ENCODE data around the gene CSNK1D. TPM values are rescaled to one million over a fixed set of nuclear protein-coding genes. Genes with fewer than 3 reads are reported as not detected.
"Not testable (repeated sequence)": the region's sequence is repeated elsewhere in the genome, so short reads cannot be mapped to it uniquely, and the experiment has no call there.

The CSNK1D gene
- total and polyA plus RNA-seq, 4 donors = 35.2 to 144 (median 89.1) TPM

DNA sequence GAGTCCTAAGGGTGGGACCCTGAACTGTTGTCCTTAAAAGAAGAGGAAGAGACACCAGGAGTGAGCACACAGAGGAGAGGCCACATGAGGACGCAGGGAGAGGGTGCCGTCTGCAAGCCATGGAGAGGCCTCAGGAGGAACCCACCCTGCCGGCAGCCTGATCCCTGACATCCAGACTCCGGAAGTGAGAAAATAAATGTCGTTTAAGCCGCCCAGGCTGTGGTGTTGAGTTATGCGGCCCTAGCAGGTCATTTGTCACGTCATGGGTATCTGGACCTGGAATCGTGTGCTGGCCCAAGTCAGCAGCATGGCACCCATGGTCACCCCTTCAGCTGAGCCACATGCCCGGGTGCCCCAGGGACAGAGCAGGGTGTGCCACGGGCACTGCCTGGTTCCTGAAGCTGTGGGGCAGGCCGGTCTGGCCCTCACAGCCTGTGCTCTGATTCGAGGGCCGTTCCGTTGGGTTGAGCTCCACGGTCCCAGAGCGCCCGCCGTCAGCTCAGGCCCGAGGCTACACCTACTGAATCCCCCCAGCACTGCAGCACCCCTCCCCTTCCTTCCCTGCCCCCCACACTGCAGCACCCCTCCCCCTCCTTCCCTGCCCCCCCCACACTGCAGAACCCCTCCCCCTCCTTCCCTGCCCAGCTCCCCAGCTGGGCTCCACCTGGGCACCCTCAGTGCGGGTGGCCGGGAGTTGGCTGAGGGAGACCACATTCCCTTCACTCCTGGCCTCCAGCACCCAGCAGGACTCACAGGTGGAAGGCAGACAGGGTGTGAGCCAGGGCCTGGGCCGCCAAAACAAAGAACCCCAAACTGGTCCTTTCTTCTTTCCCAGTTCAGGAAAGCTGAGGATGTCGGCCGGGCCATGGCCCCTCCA lies 58.2 kb downstream of the CSNK1D start:
- H3K9me3 ChIP-seq (ENCODE audit: control insufficient read depth, insufficient read depth, low read length) = no peaks in the 10 kb centered on the region
- 80% methylated on average over 23 of the region's 25 CpGs for WGBS (ENCODE audit: insufficient coverage)
- H3K27me3 ChIP-seq (ENCODE audit: control insufficient read depth, insufficient read depth, low read length) = no peaks in the 10 kb centered on the region
- no peak overlapping the region for H3K27ac ChIP-seq (ENCODE audit: low read depth, low read length)
- no peak overlapping the region for H3K4me3 ChIP-seq (ENCODE audit: low read depth, low read length)
- no peak for DNase-seq (ENCODE audit: low read depth in 4 of 6, low spot score in 6 of 6)
- peaks cover 29% of the 10 kb centered on the region for H3K4me1 ChIP-seq (ENCODE audit: control insufficient read depth, insufficient read depth, low read length)
- H3K36me3 ChIP-seq (ENCODE audit: control insufficient read depth, insufficient read depth, low read length) = no peaks in the 10 kb centered on the region

DNA sequence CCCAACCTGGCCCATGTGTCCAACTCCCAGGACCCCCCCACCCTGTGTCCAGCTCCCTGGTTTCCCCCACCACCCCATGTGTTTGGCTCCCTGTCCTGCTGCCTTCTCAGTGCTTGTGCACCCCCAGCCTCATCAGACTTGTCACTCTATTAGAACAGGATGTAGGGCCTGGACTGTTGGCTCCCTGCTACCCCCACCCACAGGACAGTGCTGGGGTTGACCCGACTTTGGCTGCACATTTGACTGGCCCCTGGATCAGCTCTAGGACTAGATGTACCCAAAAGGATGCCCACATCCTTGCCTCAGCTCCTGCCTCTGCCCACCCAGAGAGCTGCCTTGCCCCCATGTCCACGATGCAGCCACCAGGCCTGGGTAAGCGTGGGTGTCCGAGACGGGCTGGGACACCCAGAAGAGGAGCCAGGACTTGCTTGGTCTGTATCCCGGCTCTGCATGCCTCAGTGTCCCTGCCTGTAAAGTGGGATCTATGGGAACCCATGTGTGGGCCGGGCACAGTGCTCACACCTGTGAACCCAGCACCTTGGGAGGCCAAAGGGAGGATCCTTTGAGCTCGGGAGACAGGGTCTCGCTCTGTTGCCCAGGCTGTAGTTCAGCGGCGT lies 59.4 kb downstream of the CSNK1D start:
- H3K27me3 ChIP-seq (ENCODE audit: control insufficient read depth, insufficient read depth, low read length) = no peaks in the 10 kb centered on the region
- no peaks in the 10 kb centered on the region for H3K36me3 ChIP-seq (ENCODE audit: control insufficient read depth, insufficient read depth, low read length)
- no peak for DNase-seq (ENCODE audit: low read depth in 4 of 6, low spot score in 6 of 6)
- no peak overlapping the region for H3K27ac ChIP-seq (ENCODE audit: low read depth, low read length)
- no peak overlapping the region for H3K4me3 ChIP-seq (ENCODE audit: low read depth, low read length)
- H3K9me3 ChIP-seq (ENCODE audit: control insufficient read depth, insufficient read depth, low read length) = no peaks in the 10 kb centered on the region
- 92% methylated on average over 11 of the region's 11 CpGs for WGBS (ENCODE audit: insufficient coverage)
- H3K4me1 ChIP-seq (ENCODE audit: control insufficient read depth, insufficient read depth, low read length) = peaks cover 29% of the 10 kb centered on the region

DNA sequence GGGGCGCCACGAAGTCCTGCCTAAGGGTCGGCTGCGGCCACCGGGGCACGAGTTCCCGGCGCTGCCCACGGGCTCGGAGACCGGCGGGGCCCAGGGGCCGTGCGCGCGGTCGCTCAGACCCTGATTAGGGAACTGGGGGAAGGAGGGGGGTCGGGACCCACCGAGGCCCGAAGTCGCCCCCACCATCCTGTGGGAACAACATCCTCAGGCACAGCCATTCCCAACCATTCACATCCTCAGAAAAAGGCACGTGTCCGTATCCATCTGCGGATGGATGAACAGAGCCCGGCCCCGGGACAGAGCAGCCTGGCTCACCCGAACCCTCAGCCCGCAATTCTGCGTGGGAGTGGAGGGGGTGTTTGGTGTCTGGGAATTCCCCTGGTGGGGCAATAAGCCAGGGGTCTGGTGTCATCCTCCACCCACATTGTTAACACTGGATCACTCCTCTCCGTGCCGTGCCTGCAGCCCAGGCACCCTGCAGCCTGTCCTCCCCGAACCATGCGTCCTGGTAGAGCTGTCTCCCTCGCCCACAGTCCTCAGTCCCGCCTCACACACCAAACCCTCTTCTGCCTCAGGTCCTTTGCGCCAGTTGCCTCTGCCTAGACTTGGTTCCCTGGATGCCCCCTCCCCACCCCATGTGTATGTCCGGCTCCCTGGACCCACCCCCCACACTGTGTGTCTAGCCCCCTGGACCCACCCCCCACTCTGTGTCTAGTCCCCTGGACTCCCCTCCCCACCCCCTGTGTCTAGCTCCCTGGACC lies 60.1 kb downstream of the CSNK1D start:
- Histone ChIP-seq H3K4me1 (ENCODE audit: control insufficient read depth, insufficient read depth, low read length) (peaks cover 29% of the 10 kb centered on the region), H3K4me3 (ENCODE audit: low read depth, low read length) (peak overlapping the region; percentile 48), H3K27me3 (ENCODE audit: control insufficient read depth, insufficient read depth, low read length) (no peaks in the 10 kb centered on the region), H3K27ac (ENCODE audit: low read depth, low read length) (no peak overlapping the region), H3K36me3 (ENCODE audit: control insufficient read depth, insufficient read depth, low read length) (no peaks in the 10 kb centered on the region), H3K9me3 (ENCODE audit: control insufficient read depth, insufficient read depth, low read length) (no peaks in the 10 kb centered on the region)
- WGBS (ENCODE audit: insufficient coverage) = 2% methylated on average over 26 of the region's 37 CpGs
- DNase-seq (ENCODE audit: low read depth in 4 of 6, low spot score in 6 of 6) = peak in 4 of 6 donors; percentile 22 to 92 (median 68)

DNA sequence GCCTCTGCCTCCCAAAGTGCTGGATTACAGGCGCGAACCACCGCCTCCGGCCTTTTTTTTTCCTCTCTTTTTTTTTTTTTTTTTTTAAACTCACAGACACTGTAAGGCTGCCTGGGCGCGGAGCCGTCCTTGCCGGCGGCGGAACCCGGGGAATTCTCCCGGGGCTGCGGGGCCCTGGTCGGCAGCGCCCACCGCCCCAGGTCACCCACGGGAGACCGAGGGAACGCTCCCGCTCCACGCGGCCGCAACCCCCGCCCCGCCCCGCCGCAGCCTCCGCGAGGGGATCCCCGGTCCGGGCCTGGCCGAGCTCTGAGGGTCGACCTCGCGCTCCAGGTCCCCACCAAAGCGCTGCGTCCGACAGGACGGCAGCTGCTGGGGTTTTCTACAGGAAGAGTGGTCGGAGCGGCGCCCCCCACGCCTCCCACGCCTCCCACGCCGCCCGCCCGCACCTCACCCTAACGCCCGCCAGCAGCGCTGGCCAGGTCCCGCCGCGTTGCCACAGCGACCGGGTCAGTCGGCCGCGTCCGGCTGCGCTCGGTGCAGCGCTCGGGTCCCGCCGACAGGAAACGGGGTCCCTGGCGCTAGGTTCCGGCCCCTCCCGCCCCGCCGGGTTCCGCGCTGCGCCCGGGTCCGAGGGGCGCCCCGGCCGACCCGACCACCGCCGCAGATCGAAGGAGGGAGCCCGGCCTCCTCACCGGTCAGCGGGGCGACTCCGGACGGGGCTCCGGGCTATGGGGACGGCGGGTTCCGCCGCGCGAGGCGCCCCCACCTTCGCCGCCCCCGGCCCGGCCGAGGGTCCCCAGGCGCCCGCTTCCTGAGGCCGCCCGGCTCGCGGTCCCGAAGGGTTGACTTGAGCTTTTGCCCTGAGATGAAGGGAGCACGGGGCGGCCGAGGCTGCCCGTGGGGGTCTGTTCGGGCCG lies 60.9 kb downstream of the CSNK1D start, which contains the start of gene CCDC57:
Gene CCDC57 (minus strand): TSS at position 512 of the 920 bp plus-strand sequence. CDS start 10,898 bp downstream, outside the sequence.
- Histone ChIP-seq H3K27me3 (ENCODE audit: control insufficient read depth, insufficient read depth, low read length) (no peaks in the 10 kb centered on the region), H3K27ac (ENCODE audit: low read depth, low read length) (no peak within 1 kb of the TSS), H3K36me3 (ENCODE audit: control insufficient read depth, insufficient read depth, low read length) (peaks cover 5% of the 10 kb centered on the region), H3K9me3 (ENCODE audit: control insufficient read depth, insufficient read depth, low read length) (no peaks in the 10 kb centered on the region), H3K4me1 (ENCODE audit: control insufficient read depth, insufficient read depth, low read length) (peaks cover 29% of the 10 kb centered on the region), H3K4me3 (ENCODE audit: low read depth, low read length) (peak within 1 kb of the TSS; percentile 62)
- DNase-seq (ENCODE audit: low read depth in 4 of 6, low spot score in 6 of 6) = peak in 5 of 6 donors; percentile 47 to 91 (median 74)
- under 1% methylated on average over 116 of the region's 116 CpGs for WGBS (ENCODE audit: insufficient coverage)

DNA sequence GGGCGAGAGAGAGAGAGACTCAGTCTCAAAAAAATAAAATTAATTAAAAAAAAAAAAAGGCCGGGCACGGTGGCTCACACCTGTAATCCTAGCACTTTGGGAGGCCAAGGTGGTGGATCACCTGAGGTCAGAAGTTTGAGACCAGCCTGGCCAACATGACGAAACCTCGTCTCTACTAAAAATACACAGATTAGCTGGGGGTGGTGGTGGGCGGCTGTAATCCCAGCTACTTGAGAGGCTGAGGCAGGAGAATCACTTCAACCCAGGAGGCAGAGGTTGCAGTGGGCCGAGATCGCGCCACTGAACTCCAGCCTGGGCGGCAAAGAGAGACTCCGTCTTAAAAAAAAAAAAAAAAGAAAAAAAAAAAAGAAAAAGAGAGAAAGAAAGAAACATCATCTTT lies 62.8 kb downstream of the CSNK1D start:
- H3K4me1 ChIP-seq (ENCODE audit: control insufficient read depth, insufficient read depth, low read length) = peaks cover 28% of the 10 kb centered on the region
- 100% methylated on average over 1 of the region's 11 CpGs for WGBS (ENCODE audit: insufficient coverage)
- not testable (repeated sequence) for H3K27ac ChIP-seq (ENCODE audit: low read depth, low read length); H3K9me3 ChIP-seq (ENCODE audit: control insufficient read depth, insufficient read depth, low read length); H3K4me3 ChIP-seq (ENCODE audit: low read depth, low read length); DNase-seq (ENCODE audit: low read depth in 4 of 6, low spot score in 6 of 6); H3K27me3 ChIP-seq (ENCODE audit: control insufficient read depth, insufficient read depth, low read length)
- peaks cover 12% of the 10 kb centered on the region for H3K36me3 ChIP-seq (ENCODE audit: control insufficient read depth, insufficient read depth, low read length)

DNA sequence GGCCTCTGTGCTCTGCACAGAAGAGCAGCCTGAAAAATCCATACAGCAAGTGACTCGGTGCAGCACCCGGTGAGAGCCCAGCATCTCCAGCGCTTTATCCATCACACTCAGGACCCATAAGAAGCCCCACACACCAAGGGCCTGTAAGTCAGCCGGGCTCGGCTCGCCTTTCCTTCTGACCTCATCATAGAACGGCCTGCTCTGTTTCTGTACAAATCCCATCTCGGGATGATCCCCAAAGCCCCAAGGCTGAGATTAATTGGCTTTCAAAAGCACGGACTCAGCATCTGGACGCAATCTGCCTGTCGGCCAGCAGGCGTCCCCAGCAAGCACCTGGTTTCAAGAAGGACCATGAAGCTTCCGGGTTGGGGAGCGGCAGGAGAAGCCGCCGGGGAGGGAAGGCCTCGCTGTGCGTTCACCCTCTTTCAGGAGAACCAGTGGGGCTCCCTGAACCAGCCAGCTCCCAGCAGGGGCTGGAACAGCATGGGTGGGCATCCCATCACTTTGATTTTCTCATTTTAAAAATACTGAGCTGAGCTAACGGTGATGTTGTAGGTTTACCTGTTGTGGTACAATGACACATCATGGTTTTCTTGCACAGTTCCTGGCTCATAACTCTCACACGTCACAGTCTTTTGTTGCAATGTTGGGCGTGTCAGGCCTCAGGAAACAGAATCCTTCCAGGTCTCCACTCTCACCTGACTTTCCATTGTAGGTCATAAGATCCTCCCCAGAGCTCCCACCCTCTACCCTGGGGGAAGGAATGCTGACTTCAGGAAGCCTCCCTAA lies 67.6 kb downstream of the CSNK1D start:
- WGBS (ENCODE audit: insufficient coverage) = 21% methylated on average over 20 of the region's 21 CpGs
- H3K36me3 ChIP-seq (ENCODE audit: control insufficient read depth, insufficient read depth, low read length) = peaks cover 38% of the 10 kb centered on the region
- no peak overlapping the region for H3K4me3 ChIP-seq (ENCODE audit: low read depth, low read length)
- DNase-seq (ENCODE audit: low read depth in 4 of 6, low spot score in 6 of 6) = peak in 5 of 6 donors; percentile 36 to 92 (median 52)
- H3K9me3 ChIP-seq (ENCODE audit: control insufficient read depth, insufficient read depth, low read length) = no peaks in the 10 kb centered on the region
- H3K27ac ChIP-seq (ENCODE audit: low read depth, low read length) = no peak overlapping the region
- no peaks in the 10 kb centered on the region for H3K27me3 ChIP-seq (ENCODE audit: control insufficient read depth, insufficient read depth, low read length)
- H3K4me1 ChIP-seq (ENCODE audit: control insufficient read depth, insufficient read depth, low read length) = peaks cover 15% of the 10 kb centered on the region

DNA sequence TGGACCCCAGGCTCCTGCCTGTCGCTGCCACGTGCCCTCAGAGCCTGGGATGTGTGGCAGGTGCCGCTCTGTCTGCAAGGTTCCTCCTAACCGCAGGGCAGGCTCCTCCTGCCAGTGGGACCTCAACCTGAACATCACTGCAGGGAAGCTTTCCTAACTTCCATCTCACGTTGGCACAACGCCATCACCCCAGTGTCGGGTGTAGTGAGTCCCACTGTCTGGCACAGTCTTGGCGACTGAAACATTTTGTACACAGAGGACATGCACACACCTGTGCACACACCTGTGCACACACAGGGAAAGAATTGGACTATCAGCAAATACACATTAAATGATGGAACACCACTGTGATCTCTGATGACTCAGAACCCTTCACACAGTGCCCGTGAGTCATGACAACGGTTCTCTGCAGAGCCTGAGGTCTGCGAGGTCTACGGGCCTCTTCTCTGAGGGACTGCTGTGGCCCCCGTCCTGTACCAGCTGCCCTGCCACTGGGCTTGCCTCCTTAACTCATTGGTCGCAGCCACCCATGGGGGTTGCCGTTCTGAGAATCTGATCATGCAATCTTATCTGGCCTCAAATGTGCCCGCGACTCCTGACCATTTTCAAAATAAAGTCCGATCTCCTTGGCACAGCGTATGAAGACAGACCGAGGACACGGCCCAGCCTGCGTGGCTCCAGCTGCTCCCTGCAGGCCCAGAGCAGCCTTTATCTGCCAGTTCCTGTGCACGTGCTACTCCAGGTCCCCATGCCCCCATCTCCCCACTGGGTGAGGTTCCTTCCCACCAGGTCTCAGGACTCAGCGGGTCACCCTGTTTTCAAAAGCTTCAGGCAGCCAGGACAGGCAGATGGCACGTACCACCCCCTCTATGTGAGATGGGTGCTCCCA lies 68.4 kb downstream of the CSNK1D start:
- H3K4me1 ChIP-seq (ENCODE audit: control insufficient read depth, insufficient read depth, low read length) = peaks cover 15% of the 10 kb centered on the region
- H3K27ac ChIP-seq (ENCODE audit: low read depth, low read length) = no peak overlapping the region
- no peaks in the 10 kb centered on the region for H3K27me3 ChIP-seq (ENCODE audit: control insufficient read depth, insufficient read depth, low read length)
- no peaks in the 10 kb centered on the region for H3K9me3 ChIP-seq (ENCODE audit: control insufficient read depth, insufficient read depth, low read length)
- DNase-seq (ENCODE audit: low read depth in 4 of 6, low spot score in 6 of 6) = no peak
- no peak overlapping the region for H3K4me3 ChIP-seq (ENCODE audit: low read depth, low read length)
- 75% methylated on average over 25 of the region's 25 CpGs for WGBS (ENCODE audit: insufficient coverage)
- peaks cover 46% of the 10 kb centered on the region for H3K36me3 ChIP-seq (ENCODE audit: control insufficient read depth, insufficient read depth, low read length)

DNA sequence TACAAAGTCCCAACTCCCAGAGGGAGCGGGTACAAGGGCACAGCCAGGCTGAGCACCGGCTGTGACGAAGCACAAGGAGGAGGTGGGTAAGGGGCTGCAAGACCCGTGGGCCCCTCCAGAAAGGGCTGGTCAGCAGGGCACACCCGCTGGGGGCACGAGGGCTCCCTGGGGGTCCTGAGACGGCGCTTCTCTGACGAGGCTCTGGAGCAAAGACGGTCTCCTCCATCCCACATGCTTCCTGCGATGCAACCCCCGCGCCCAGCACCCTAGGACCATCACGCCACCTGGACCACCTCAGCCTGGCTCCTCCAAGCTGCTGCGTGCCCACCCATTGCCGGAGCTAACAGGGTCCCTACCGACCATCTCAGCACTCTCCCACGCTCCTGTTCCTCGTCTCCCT lies 69.6 kb downstream of the CSNK1D start:
- WGBS (ENCODE audit: insufficient coverage) = 90% methylated on average over 19 of the region's 19 CpGs
- no peak for DNase-seq (ENCODE audit: low read depth in 4 of 6, low spot score in 6 of 6)
- Histone ChIP-seq H3K4me3 (ENCODE audit: low read depth, low read length) (no peak overlapping the region), H3K36me3 (ENCODE audit: control insufficient read depth, insufficient read depth, low read length) (peaks cover 58% of the 10 kb centered on the region), H3K27ac (ENCODE audit: low read depth, low read length) (no peak overlapping the region), H3K9me3 (ENCODE audit: control insufficient read depth, insufficient read depth, low read length) (no peaks in the 10 kb centered on the region), H3K4me1 (ENCODE audit: control insufficient read depth, insufficient read depth, low read length) (peaks cover 15% of the 10 kb centered on the region), H3K27me3 (ENCODE audit: control insufficient read depth, insufficient read depth, low read length) (no peaks in the 10 kb centered on the region)

All from spinal cord (tissue), 10 donors.